UCSD-AML1 (cell line): Measurements from ENCODE around the gene ALKBH1.
"Not testable (repeated sequence)": the region's sequence is repeated elsewhere in the genome, so short reads cannot be mapped to it uniquely, and the experiment has no call there.

Source experiments
- DNase-seq: peaks from one replicate; lab custom pipeline; 2025; ENCODE audit not compliant: unreplicated experiment; lab: John Stamatoyannopoulos, UW

The ALKBH1 gene

DNA sequence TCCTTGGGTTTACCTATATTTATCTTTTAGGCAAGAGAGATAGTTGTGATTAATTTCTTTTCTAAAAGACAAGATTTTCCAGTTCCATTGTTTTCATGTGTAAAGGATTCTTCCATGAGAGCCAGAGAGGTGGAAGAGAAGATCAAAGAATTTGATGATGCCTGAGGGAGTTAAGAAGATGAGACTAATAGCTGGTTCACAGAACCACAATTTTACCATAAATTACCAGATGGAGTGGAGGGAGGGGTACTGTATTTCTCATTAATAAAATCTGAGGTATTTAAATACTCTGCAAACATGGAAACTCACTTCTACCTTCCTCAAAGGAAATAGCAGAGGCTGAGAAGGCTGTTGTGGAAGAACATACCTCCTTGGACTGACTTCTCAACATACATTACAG is 34.6 kb downstream of the ALKBH1 start:
- no peak for DNase-seq

DNA sequence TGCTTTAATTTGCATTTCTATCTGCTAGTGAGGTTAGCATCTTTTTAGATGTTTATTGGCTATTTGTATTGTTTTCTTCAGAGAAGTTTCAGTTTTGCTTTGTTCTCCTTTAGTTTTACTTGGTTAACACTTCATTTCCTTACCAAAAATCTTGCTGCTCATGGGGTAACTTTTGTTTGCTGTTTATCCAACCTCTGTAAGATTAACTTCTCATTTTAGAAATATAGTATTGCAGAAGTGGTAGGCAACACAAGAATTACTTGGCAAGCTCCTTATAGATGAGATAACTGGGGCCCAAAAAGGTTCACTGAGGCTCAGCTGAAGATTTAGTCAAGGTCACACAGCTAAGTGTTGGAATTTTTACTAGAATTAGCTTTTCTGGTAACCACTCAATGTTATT is 40.5 kb downstream of the ALKBH1 start:
- no peak for DNase-seq

DNA sequence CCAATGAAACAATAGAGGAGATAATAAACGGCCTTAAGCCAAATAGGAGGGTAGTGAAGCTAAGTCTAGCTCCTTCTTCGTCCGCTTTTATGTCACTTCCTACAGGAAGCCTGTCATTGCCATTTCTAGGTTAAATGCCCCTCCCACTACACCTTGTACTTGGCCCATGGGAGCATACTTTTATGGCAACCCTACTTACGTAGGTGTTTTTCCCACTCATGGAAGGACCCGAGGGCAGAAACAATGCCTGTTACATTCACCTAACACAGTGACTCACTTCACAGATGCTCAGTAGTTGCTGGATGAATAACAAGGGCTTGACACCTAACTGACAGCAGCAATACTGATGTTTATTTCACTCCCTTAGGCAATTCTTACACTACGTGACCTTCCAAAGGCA is 44.5 kb downstream of the ALKBH1 start:
- no peak for DNase-seq

DNA sequence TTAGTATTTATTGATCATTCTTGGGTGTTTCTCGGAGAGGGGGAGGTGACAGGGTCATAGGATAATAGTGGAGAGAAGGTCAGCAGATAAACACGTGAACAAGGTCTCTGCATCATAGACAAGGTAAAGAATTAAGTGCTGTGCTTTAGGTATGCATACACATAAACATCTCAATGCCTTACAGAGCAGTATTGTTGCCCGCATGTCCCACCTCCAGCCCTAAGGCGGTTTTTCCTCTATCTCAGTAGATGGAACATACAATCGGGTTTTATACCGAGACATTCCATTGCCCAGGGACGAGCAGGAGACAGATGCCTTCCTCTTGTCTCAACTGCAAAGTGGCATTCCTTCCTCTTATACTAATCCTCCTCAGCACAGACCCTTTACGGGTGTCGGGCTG is 46.3 kb downstream of the ALKBH1 start:
- not testable (repeated sequence) for DNase-seq

DNA sequence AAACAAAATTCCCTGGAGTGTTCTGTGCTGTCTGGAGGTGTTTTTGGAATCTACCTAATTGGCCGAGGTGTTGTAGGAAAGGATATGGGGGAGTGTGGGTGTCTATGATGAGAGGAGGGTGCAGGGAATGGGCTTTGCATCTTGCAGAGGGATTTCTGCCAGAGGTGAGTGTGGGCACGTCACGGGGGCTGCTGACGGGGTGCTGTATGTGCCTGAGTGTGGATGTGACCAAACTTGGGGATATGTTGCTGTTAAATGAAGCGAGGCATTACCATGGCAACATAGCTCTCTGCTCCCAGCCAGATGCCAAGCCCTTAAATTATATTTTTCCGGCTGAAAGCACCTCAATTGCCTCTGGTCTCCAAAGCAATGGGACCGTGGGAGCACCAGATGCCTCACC is 47.1 kb downstream of the ALKBH1 start:
- DNase-seq = no peak

DNA sequence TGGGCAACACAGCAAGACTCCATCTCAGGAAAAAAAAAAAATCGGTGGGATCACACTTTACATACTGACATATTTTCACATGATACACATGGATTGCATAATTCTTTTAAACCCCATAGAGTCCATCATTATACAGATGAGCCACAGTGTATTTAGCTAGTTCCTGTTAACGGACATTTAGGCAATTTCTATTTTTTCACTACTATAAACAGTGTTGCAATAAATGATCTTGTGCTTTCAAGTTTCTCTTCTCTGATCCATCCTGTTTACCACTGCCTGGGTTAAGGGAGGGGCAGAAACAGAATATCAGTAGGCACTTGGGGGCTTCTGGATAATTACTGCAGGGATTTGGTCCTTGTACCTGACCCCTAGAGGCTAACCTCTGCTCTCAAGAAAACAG is 48.0 kb downstream of the ALKBH1 start:
- no peak for DNase-seq

DNA sequence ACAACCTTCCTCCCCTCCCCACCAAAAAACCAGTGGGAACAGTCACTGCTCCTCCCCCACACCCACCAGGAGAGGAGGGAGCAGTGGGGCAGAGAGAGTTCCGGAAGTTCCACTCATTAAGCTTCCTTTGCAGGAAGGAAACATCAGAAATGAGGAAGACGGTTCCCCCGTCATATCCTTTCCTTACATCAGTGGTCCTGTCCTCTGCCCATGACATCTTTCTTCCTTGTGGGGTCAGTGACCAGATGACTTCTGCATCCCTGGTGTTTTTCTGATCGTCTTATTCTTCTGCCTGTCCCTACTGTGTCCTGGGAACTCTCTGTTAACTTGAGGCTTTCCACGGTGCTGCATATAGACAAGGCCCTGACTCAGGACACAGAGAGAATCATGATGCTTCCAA is 50.5 kb downstream of the ALKBH1 start:
- peak; percentile 24 for DNase-seq

DNA sequence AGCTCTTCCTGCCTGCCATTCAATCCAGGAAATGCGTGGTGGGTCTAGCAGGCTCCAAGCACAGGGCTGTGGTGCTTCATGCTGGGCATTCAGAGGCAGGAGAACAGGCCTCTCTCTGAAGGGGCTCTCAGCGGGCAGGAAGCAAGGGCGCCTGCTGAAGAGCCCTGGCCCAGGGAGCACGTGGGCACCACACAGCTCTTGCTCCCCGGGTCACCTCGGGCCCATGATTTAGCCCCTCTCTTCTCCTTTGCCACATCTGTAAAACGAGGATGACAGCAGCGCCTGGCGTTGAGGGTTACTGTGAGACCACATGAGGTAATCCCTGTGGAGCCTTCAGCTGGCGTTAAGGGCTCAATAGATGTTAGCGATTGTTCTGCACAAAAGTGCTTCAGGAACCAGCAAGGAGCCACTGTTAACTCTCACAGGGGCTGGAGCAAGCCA is 53.8 kb downstream of the ALKBH1 start:
- DNase-seq = peak; percentile 55

DNA sequence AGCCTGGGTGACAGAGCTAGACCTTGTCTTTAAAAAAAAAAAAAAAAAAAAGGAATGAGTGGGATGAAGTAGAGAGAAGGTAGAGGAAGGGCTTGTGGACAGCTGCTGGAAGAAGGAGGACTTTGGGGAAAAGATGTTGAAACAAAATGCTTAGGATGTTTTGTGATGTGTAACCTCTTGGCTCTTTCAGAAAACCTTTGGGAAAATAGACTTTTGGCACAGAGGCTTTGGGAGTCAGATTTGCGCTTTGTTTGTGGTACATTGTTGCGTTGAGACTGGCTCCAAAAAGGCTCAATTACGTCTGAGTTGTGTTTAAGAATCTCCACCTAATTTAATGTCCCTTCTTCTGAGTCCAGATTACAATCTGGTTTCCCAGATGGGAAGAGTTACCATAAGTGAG is 58.5 kb downstream of the ALKBH1 start:
- no peak for DNase-seq

DNA sequence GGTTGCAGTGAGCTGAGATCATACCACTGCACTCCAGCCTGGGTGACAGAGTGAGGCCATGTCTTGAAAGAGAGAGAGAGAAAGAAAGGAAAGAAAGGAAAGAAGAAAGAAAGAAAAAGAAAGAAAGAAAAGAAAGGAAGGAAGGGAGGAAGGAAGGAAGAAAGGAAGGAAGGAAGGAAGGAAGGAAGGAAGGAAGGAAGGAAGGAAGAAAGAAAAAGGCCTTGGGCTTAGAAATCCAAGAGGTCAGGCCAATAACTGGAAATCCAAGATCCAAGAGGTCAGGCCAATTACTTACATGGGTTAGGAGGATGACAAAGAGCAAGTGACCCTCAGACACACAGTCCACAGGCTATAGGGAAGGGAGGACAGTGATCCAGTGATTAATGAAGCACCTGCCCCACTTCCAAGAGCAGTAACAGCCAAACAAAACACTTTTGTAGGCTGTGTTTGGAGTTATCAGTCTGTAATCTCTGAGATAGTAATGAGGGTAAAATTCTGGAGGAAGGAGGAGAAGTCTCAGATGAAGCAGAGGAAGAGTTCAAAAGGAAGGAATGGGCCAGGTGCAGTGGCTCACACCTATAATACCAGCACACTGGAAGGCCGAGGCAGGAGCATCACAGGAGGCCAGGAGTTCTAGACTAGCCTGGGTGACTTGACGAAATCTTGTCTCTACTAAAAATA is 59.2 kb downstream of the ALKBH1 start:
- no peak for DNase-seq

DNA sequence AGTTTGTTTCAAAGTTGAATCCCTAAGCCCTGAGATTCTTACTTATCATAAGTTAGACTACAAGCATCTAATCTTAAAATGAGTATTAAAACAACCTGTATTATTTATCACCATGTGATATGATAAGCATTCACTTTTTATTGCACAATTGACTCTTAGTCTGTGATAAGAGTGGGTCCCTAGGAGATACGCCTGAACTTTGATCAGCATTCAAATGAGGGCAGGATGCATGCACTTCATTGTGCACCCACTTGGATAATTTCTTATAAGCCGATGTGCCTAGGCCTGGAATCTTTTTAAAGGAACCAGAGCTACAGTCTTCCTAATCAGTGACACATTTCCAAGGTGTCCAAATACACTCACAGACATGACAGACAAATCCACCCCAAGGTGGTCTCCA is 60.0 kb downstream of the ALKBH1 start:
- DNase-seq = no peak

DNA sequence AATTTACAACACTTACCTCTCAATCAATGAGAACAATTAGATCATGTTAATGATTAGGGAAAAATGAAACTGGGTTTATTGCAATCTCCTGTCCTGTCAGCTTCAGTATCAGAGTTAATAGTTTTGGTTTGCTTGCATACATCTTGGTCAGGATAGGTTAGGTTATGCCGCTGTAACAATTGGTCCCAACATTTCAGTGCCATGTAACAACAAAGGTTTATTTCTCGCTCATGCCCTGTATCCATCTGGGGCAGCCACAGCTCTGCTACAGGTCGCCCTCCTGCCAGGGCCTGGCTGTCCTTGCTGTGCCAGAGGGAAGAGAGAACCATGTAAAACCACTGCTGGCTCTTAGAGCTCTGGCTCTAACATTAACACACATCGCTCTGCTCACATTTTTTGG is 60.9 kb downstream of the ALKBH1 start:
- DNase-seq = no peak

DNA sequence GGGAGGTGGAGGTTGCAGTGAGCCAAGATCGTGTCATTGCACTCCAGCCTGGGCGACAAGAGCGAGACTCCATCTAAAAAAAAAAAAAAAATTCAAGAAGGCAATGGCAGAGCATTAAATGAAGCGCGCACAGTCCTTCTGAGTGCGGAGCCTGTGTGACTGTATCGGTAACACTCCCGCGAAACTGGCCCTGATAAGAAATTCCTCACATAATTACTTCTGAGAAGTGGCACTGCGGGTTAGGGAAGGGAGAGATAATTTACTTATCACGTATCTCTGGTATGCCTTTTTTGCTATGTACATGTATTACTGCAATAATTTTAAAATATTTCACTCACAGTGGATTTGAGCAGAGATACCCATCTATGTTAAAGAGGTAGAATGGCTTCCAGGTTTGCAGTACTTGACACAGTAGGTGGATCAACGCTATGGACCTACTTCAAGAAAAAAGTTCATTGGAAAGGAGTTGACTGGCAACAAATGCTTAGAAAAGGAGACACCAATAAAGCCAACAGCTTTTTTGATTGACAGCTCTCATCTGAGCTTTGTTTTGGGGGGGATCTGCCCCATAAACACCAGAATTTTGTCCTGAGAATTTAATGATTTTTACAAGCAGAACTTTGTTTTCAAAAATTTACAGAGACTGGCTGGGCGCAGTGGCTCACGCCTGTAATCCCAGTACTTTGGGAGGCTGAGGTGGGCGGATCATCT is 62.1 kb downstream of the ALKBH1 start:
- DNase-seq = no peak

DNA sequence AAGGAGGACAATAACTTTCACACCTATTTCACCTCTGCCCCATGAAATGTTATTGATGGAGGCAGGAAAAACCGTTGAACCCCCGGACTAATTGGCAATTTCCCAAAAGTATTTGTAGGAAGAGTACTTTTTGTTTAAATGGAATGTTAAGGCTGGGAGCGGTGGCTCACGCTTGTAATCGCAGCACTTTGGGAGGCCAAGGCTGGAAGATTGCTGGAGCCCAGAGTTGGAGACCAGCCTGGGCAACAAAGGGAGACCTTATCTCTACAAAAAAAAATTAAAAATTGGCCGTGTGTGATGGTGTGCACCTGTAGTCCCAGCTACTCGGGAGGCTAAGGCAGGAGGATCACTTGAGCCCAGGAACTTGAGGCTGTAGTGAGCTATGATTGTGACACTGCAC is 65.4 kb downstream of the ALKBH1 start:
- no peak for DNase-seq

DNA sequence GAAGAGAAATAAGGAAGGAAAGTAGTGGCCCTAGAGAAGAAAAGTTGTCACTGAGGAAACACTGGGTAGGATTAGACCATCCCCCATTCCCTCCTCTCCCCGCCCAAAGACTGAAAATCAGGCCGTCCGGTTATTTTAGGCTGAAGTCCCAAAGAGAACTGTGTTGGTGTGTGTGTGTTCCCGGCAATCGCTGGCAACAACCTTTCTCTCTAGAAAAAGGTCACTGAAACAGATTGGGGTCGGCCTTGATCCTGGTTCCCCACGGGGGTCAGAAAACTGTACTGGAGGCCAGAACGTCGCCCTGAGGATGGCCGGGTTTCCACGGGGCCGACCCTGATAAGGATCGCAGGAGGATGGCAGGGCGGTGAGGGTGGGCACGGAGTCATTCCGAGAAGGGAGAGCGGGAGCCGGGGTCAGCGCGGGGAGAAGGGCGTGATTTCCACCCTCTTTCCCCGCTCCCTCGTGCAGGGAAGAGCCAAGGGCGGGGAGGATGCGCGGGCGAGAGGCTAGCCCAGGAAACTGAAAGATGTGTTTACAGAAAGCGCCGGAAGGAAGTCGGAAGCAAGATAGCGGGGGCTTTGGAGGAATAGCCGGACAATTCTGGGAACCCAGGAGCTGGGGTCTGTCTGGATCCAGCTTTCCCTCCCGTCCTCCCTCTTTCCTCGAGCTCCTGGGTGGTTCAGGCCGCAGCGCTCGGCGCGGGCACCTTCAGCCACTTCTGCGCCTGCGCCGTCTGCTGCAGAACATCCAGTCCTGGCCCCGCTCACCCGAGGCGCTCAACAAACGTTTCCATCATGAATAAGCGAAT is 66.1 kb downstream of the ALKBH1 start:
- DNase-seq = peak; percentile 85

DNA sequence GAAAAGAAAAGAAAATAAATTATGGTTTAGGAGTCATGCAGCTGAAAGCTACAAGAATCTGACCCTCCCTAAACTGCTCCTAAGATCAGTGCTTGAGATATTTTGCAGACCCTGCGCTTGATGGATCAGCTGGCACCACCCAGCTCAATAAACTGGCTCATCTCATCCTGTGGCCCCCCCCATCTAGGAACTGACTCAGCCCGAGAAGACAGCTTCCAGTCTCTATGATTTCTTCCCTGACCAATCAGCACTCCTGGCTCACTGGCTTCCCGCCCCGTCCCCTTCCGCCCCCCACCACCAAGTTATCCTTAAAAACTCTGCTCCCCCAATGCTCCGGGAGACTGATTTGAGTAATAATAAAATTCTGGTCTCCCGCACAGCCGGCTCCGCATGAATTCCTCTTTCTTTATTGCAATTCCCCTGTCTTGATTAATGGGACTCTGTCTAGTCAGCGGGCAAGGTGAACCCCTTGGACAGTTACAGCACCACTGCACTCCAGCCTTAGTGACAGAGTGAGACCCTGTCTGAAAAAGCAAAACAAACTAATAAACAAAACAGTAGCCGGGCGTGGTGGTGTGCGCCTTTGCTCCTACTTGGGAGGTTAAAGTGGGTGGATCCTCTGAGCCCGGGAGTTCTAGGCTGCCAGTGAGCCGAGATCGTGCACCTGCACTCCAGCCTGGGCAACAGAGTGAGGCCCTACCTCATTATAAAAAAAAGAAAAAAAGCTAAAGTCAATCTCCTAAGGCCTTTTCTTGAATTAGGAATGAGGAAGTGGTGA is 66.9 kb downstream of the ALKBH1 start:
- DNase-seq = peak; percentile 57

DNA sequence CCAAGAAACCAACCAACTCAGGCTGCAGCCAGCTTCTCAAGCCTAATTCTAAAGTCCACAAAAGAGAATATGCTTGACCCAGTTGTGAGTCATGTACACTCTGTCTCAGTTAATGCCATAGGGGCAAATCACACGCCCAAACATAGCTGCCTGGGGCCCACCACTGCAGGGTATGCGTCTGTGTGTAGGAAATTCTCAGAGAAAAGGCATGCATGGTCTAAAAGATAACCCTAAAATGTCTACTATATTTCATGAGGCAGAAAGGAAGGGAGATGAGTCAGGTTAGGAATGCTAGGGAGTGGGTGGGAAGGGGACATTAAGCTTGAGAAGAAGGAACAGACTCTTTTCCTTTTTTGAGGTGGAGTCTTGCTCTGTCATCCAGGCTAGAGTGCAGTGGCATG is 69.1 kb downstream of the ALKBH1 start:
- no peak for DNase-seq

DNA sequence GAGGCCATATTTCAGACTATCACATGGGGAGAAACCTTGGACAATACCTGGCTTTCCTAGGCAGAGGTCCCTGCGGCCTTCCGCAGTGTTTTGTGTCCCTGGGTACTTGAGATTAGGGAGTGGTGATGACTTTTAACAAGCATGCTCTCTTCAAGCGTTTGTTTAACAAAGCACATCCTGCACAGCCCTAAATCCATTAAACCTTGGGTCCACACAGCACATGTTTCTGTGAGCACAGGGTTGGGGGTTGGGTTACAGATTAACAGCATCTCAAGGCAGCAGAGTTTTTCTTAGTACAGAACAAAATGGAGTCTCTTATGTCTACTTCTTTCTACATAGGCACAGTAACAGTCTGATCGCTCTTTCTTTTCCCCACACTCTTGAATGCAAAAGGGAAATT is 72.0 kb downstream of the ALKBH1 start:
- DNase-seq = not testable (repeated sequence)

DNA sequence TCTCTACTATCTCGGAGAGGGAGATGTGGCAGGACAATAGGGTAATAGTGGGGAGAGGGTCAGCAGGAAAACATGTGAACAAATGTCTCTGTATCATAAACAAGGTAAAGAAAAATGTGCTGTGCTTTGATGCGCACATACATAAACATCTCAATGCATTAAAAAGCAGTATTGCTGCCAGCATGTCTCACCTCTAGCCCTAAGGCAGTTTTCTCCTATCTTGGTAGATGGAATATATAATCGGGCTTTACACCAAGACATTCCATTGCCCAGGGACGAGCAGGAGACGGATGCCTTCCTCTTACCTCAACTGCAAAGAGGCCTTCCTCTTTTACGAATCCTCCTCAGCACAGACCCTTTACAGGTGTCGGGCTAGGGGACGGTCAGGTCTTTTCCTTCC is 72.4 kb downstream of the ALKBH1 start:
- DNase-seq = not testable (repeated sequence)

DNA sequence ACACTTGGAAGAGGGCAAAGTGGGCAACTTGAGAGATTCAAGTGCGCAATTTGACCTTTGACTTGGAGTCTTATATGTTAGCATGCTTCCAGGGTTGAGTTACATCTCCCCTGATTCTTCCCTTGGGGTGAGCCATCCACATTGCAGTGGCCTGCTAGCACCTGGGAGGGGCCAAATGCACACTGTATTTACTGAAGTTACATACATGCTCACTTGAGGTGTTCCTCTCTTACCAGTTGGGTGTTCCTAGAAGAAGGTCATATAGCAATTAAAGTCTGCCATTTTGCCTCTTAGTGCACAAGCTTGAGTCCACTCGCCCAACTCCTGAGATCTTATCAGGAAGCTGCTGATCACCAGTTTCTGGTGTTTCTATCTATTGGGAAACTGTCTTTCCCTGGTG is 77.7 kb downstream of the ALKBH1 start:
- no peak for DNase-seq

DNA sequence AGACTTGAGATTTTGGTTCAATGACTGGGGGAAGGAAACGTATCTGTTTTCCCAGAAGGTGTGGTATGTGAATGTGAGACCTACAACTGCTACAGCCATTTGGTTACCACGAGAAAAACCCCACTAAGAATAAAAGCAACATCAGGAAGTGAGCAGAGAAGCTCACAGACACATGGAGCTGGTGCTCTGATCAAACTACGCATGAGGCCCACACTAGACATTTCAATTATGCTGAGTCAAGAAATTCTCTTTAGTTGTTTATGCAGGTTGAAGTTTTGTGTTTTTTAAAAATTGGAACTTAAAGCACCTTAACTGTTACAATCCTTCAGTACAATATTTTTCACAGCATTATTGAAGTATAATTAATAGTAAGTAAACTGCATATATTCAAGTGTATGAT is 82.5 kb downstream of the ALKBH1 start:
- no peak for DNase-seq
